COLO829 (cell line): ENCODE results near the gene RAE1.
"Not testable (repeated sequence)": the region's sequence is repeated elsewhere in the genome, so short reads cannot be mapped to it uniquely, and the experiment has no call there.

Experiments used
- DNase-seq: peaks from one replicate; pipeline ENCODE4 v3.0.0; 2012; ENCODE audit warnings: low spot score

RAE1 gene

GRCh38 chr20:57326667-57327455, 24.2 kb upstream of the RAE1 start:
- DNase-seq: no peak

- no peak for DNase-seq
These were observed 23.2 kb upstream of the RAE1 start for GRCh38 chr20:57327820-57328219.

- no peak for DNase-seq
These were observed 21.3 kb upstream of the RAE1 start, which contains the start of gene SPO11 for GRCh38 chr20:57329608-57330221. TSS of gene SPO11 (plus strand) at chr20:57329803. CDS start at chr20:57329868, 65 bp downstream.

- no peak for DNase-seq
These were observed 20.1 kb upstream of the RAE1 start for GRCh38 chr20:57330998-57331397.

GRCh38 chr20:57332105-57333089, 18.7 kb upstream of the RAE1 start:
- no peak for DNase-seq

- DNase-seq: no peak
These were observed 15.7 kb upstream of the RAE1 start for GRCh38 chr20:57335392-57335791.

GRCh38 chr20:57341663-57342062, 9.4 kb upstream of the RAE1 start:
- DNase-seq: no peak

GRCh38 chr20:57342829-57343228, 8.2 kb upstream of the RAE1 start:
- no peak for DNase-seq

GRCh38 chr20:57346477-57346876, 4.6 kb upstream of the RAE1 start:
- peak; percentile 54 for DNase-seq

- no peak for DNase-seq
These were observed 3.7 kb upstream of the RAE1 start for GRCh38 chr20:57347393-57347792.

GRCh38 chr20:57348200-57348921, 2.7 kb upstream of the RAE1 start:
- DNase-seq: not testable (repeated sequence)

GRCh38 chr20:57348922-57349574, 2.0 kb upstream of the RAE1 start:
- DNase-seq: not testable (repeated sequence)

- DNase-seq: no peak
These were observed 859 bp upstream of the RAE1 start for GRCh38 chr20:57350081-57350710.

- not testable (repeated sequence) for DNase-seq
These were observed 371 bp upstream of the RAE1 start for GRCh38 chr20:57350726-57351041.

GRCh38 chr20:57352305-57352704, 1.2 kb downstream of the RAE1 start:
- DNase-seq: no peak

GRCh38 chr20:57353351-57353750, 2.3 kb downstream of the RAE1 start:
- DNase-seq: no peak

GRCh38 chr20:57361517-57361916, 10.5 kb downstream of the RAE1 start:
- no peak for DNase-seq

- DNase-seq: no peak
These were observed 13.4 kb downstream of the RAE1 start for GRCh38 chr20:57364451-57364850.

- DNase-seq: no peak
These were observed 18.5 kb downstream of the RAE1 start for GRCh38 chr20:57369596-57369995.

GRCh38 chr20:57370316-57370715, 19.3 kb downstream of the RAE1 start:
- no peak for DNase-seq

GRCh38 chr20:57371363-57371762, 20.3 kb downstream of the RAE1 start:
- DNase-seq: no peak
